Measurements from ENCODE around the gene KRTAP4-6.
"Not testable (repeated sequence)": the region's sequence is repeated elsewhere in the genome, so short reads cannot be mapped to it uniquely, and the experiment has no call there.

- TF ChIP-seq CTCF (IDR thresholded peaks at IDR 0.05; ENCODE audit: insufficient read depth, low read length, poor library complexity, severe bottlenecking); EZH2phosphoT487 (conservative IDR thresholded peaks at IDR 0.05; ENCODE audit: low read length): not testable (repeated sequence)
These were observed 479 bp downstream of the KRTAP4-6 start for GRCh38 chr17:41139865-41140264.
